ENCODE measurements around the gene NEURL3.

DNA sequence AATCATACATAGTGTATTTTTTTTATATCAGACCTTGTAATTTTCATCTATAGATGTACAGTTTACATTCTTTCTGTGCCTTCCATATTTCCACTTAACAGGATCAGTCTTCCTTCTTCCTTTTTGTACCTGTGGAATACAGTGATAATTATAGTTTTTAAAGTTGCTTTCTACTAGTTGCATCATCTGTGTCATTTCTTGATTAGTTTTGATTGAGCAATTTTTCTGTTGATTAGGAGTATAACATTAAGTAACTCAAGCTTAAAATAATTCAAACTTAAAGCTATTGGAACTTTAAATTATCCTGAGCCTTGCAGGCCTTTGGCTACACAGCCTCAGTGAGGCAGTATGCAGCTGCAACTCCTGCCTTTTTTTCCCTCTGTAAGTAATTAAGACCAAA lies 57.4 kb downstream of the NEURL3 start:
- TF ChIP-seq, protein P1, sequence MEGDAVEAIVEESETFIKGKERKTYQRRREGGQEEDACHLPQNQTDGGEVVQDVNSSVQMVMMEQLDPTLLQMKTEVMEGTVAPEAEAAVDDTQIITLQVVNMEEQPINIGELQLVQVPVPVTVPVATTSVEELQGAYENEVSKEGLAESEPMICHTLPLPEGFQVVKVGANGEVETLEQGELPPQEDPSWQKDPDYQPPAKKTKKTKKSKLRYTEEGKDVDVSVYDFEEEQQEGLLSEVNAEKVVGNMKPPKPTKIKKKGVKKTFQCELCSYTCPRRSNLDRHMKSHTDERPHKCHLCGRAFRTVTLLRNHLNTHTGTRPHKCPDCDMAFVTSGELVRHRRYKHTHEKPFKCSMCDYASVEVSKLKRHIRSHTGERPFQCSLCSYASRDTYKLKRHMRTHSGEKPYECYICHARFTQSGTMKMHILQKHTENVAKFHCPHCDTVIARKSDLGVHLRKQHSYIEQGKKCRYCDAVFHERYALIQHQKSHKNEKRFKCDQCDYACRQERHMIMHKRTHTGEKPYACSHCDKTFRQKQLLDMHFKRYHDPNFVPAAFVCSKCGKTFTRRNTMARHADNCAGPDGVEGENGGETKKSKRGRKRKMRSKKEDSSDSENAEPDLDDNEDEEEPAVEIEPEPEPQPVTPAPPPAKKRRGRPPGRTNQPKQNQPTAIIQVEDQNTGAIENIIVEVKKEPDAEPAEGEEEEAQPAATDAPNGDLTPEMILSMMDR (IDR thresholded peaks at IDR 0.05; ENCODE audit: poor library complexity), result no peak
- no peak for TF ChIP-seq EZH2 (IDR thresholded peaks at IDR 0.05; ENCODE audit: borderline replicate concordance)
